ENCODE data around the gene UGT2A2. TPM values are rescaled to one million over a fixed set of nuclear protein-coding genes. Genes with fewer than 3 reads are reported as not detected.

The UGT2A2 gene
- total RNA-seq, 4 donors from 2014 or later, result not detected

- ATAC-seq (ENCODE audit: low FRiP score) (no peak), DNase-seq (ENCODE audit: low spot score) (no peak)
- TF ChIP-seq CTCF (IDR thresholded peaks at IDR 0.05), result no peak
These were observed 38.4 kb downstream of the UGT2A2 start for GRCh38 chr4:69601065-69601464.

- TF ChIP-seq CTCF (IDR thresholded peaks at IDR 0.05), result no peak
- no peak for DNase-seq (ENCODE audit: low spot score)
These were observed 39.4 kb downstream of the UGT2A2 start for GRCh38 chr4:69600013-69600412.

DNA sequence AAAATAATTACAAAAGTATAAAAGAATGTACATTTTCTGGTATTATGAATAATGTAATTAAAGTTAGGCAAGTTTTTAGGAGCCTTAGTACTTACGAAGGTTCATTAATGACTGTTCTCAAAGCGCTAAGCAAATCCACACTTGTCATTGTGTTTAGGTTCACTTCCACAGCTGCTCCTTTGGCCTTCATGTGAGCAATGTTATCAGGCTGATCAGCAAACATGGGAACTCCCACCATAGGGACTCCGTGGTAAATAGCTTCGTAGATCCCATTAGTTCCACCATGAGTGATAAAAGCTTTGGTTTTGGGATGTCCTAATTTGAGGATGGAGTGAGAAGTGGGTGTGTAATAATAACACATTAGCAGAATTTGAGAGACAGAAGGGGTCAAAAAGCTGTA is 45.1 kb downstream of the UGT2A2 start:
- ATAC-seq (ENCODE audit: low FRiP score), result no peak
- no peak for DNase-seq (ENCODE audit: low spot score)
- TF ChIP-seq CTCF (IDR thresholded peaks at IDR 0.05), result no peak

More at GRCh38 chr4:69600013-69600412, 39.4 kb downstream of the UGT2A2 start:
- no peak for ATAC-seq (ENCODE audit: low FRiP score)

DNA sequence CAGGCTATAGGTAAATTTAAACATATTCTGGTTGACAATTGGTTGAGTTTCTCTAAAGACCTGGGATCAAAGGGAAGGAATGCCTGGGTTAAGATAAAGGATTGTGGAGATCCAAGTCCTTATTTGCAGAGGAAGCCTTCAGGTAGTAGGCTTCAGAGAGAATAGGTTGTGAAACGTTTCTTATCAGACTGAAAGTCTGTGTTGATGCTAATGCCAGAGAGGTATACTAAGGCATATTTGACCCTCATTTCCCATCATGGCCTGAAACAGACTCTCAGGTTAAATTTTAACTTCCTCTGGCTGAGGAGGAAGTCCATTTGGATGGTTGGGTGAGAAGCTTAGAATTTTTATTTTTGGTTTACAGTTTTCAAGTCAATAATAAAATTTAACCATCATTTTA is 48.1 kb downstream of the UGT2A2 start:
- no peak for TF ChIP-seq CTCF (IDR thresholded peaks at IDR 0.05)
- DNase-seq (ENCODE audit: low spot score) (no peak), ATAC-seq (ENCODE audit: low FRiP score) (no peak)

DNA sequence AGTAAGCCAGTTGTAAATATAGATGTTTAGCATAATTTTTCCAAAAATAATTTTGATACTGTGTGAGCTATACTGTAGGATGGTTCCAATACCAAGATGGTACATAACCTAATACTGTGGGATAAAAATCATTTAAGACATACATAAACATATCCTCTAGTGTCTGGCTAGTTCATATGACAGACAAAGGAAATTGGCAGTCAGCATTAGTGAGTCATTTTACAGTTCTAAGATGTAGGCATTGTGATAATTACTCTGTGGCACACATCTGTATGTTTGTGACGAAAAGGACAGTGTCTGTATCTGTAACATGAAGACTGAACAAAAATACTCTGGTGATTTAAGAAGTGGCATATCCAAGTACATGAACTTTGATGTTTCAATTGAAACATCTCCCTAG is 49.6 kb downstream of the UGT2A2 start:
- TF ChIP-seq CTCF (IDR thresholded peaks at IDR 0.05), result no peak
- ATAC-seq (ENCODE audit: low FRiP score) (no peak), DNase-seq (ENCODE audit: low spot score) (no peak)

DNA sequence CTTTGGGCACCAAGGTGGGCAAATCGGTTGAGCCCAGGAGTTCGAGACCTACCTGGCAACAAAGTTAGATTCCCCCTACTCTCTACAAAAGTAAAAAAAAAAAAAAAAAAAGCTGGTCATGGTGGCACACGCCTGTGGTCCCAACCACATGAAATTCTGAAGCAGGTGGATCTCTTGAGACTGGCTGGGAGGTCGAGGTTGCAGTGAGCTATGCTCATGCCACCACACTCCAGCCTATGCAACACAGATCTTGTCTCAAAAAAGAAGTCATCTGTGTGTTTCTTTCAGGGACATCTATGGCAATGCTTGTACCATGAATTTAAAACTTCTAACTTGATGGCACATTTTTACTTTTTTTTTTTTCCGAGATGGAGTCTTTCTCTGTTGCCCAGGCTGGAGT is 55.3 kb downstream of the UGT2A2 start:
- DNase-seq (ENCODE audit: low spot score) (no peak), ATAC-seq (ENCODE audit: low FRiP score) (no peak)
- TF ChIP-seq CTCF (IDR thresholded peaks at IDR 0.05), result no peak

DNA sequence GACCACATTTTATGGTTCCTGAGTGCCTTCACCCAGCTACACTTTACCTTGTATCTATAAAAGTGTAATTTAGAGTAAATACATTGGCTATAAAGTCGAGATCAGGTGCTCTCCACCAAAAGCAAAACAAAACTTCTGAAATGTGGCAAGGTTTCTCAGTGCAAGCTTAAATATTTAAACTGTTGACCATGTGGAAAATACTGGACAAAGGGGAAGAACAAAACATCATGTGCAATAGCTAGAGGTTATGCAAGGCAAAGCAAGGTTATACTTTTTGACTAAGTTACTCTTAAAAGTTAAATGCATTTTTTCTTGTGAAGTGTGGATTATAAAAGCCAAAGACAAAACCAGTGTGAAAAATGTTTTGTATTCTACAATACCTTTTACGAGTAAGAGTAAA is 55.9 kb downstream of the UGT2A2 start:
- TF ChIP-seq CTCF (IDR thresholded peaks at IDR 0.05), result no peak
- no peak for ATAC-seq (ENCODE audit: low FRiP score)

More for the DNA sequence above, 55.9 kb downstream of the UGT2A2 start:
- no peak for DNase-seq (ENCODE audit: low spot score)

Measured in omental fat pad (tissue), 4 donors.